Ovary (tissue), 9 donors: ENCODE measurements around the gene RRP1B. TPM values are rescaled to one million over a fixed set of nuclear protein-coding genes. Genes with fewer than 3 reads are reported as not detected.

Experiments used
- DNase-seq, 5 donors: peaks; one replicate each; pipeline ENCODE4 v3.0.0-alpha.2; 2019 to 2020
- H3K27ac ChIP-seq, 2 donors: fragments of 200-600 bp; one replicate each; pipeline versions ENCODE4 v1.5.1 to v1.8.0; 2019 to 2022
- H3K27me3 ChIP-seq: fragments of 200-600 bp; one replicate; pipeline ENCODE4 v1.8.0; 2022
- H3K36me3 ChIP-seq: fragments of 200-600 bp; sonication (generic); one replicate; pipeline ENCODE4 v1.5.1; 2019
- H3K4me1 ChIP-seq: one replicate; pipeline ENCODE4 v1.8.1; 2013; ENCODE audit warnings: mild to moderate bottlenecking, moderate library complexity; ENCODE audit not compliant: insufficient read depth
- H3K4me3 ChIP-seq: fragments of 200-600 bp; sonication (generic); one replicate; pipeline ENCODE4 v1.5.1; 2017
- H3K9me3 ChIP-seq, 2 donors: fragments of 200-600 bp in 1 of 2; sonication (generic) in 1 of 2; one replicate each; pipeline versions ENCODE4 v1.5.1 to v1.8.1; 2013 to 2019; ENCODE audit warnings: mild to moderate bottlenecking in 1 of 2, moderate library complexity in 1 of 2
- EP300 ChIP-seq: sonication (generic); formaldehyde crosslinking; IDR thresholded peaks from one replicate; pipeline ENCODE4 v1.6.1; 2017; ENCODE audit warnings: antibody characterized with exemption
- POLR2A ChIP-seq: fragments of 450-650 bp; IDR thresholded peaks from one replicate; pipeline ENCODE4 v1.6.1; 2017; ENCODE audit warnings: antibody characterized with exemption, mild to moderate bottlenecking, moderate library complexity
- whole genome bisulfite sequencing, 3 donors: extraction: QIAGEN DNeasy Blood & Tissue Kit in 1 of 3; methylation state at CpG; one replicate each; pipeline versions ENCODE4 v1.1.5 to v1.1.7; 2013 to 2017; 5-methylcytosine and 5-hydroxymethylcytosine counted together
- intact Hi-C, 4 donors: fragments of 100-400 bp; cut with DNase I; formaldehyde crosslinking; loops; one replicate each; pipeline versions ENCODE4 v1.11.0 to v1.15.1; 2022 to 2023
- polyA plus RNA-seq, 2 donors: library from polyadenylated mRNA; stranded (reverse); fragments of 200-250 nt in 1 of 2; fragments of 350-450 nt in 1 of 2; fragmentation: Illumina TruSeq in 1 of 2; extraction: RNeasy Lipid Tissue Mini Kit (QIAGEN cat#74804) in 1 of 2; gene quantifications; one replicate each; pipeline ENCODE4 v1.2.3, GENCODE V29; 2013 to 2014
- total RNA-seq, 7 donors: library from RNA; depleted of rRNA in 2 of 7; stranded (reverse); fragments of >200 nt in 2 of 7; fragmentation: NEBNext Ultra II Directional in 3 of 7; extraction: Animal tissue kit (Norgen Biotek cat#: 25700) in 3 of 7; gene quantifications; one replicate each; pipeline versions ENCODE4 v1.1.0 to v1.2.4, GENCODE V29; 2016 to 2023
- TF ChIP-seq, protein P1 (sequence below), 3 donors: fragments of 450-650 bp in 2 of 3; fragments of 200-600 bp in 1 of 3; IDR thresholded peaks; one replicate each; pipeline versions ENCODE4 v1.5.1 to v1.8.0; 2016 to 2022; ENCODE audit warnings: antibody characterized with exemption in 3 of 3, mild to moderate bottlenecking in 1 of 3
- donor health status: DM: no; HTN: no; CAD: no; lungs with moderate emphysema.
- donor health status: DM: no; HTN: no; CAD: no.
- donor health status: Bipolar disorder and iron deficiency.
- donor health status: DM: yes; HTN: yes; CAD: no.
- donor health status: DM: no; HTN: no; CAD: no.
- donor health status: DM: yes; HTN: yes; CAD: no.

RRP1B gene
- total and polyA plus RNA-seq, 9 donors: 11.3 to 31.8 (median 28.4) TPM

- no peak overlapping the region for H3K4me3 ChIP-seq
- no peak for TF ChIP-seq EP300
- TF ChIP-seq, protein P1, sequence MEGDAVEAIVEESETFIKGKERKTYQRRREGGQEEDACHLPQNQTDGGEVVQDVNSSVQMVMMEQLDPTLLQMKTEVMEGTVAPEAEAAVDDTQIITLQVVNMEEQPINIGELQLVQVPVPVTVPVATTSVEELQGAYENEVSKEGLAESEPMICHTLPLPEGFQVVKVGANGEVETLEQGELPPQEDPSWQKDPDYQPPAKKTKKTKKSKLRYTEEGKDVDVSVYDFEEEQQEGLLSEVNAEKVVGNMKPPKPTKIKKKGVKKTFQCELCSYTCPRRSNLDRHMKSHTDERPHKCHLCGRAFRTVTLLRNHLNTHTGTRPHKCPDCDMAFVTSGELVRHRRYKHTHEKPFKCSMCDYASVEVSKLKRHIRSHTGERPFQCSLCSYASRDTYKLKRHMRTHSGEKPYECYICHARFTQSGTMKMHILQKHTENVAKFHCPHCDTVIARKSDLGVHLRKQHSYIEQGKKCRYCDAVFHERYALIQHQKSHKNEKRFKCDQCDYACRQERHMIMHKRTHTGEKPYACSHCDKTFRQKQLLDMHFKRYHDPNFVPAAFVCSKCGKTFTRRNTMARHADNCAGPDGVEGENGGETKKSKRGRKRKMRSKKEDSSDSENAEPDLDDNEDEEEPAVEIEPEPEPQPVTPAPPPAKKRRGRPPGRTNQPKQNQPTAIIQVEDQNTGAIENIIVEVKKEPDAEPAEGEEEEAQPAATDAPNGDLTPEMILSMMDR (IDR thresholded peaks at IDR 0.05): no peak
- no peak for TF ChIP-seq POLR2A
- DNase-seq: no peak
- H3K36me3 ChIP-seq: no peaks in the 10 kb centered on the region
- WGBS, 3 donors: 95 to 97% (median 96%) methylated on average over 25 of the region's 25 CpGs
- no peaks in the 10 kb centered on the region for H3K27me3 ChIP-seq
- intact Hi-C loops: no loop called here
- no peak overlapping the region for H3K27ac ChIP-seq
- no peaks in the 10 kb centered on the region for H3K4me1 ChIP-seq
- H3K9me3 ChIP-seq: no peaks in the 10 kb centered on the region
These were observed 31.9 kb downstream of the RRP1B start for GRCh38 chr21:43691086-43691795.

DNA sequence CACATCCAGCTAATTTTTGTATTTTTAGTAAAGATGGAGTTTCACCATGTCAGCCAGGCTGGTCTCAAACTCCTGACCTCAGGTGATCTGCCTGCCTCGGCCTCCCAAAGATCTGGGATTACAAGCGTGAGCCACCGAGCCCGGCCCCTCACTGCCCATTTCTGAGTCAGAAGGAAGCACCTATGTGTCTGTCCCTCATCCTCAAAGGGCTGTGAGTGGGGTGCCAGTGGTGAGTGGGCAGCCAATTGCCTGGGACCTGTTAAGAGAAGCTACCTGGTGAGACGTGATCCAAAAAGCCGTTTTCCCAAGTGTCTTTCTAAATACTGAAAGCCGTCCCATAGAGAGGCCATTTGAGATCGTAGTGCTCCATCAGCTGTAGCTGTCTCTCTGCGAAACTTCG is 32.4 kb downstream of the RRP1B start:
- no peak for DNase-seq
- Histone ChIP-seq H3K27ac (no peak overlapping the region), H3K9me3 (no peaks in the 10 kb centered on the region), H3K36me3 (no peaks in the 10 kb centered on the region), H3K27me3 (no peaks in the 10 kb centered on the region), H3K4me1 (no peaks in the 10 kb centered on the region), H3K4me3 (no peak overlapping the region)
- WGBS, 3 donors: 93 to 97% (median 96%) methylated on average over 10 of the region's 10 CpGs
- intact Hi-C loops: no loop called here
- no peak for TF ChIP-seq EP300
- no peak for TF ChIP-seq POLR2A

GRCh38 chr21:43692949-43693348 is 33.6 kb downstream of the RRP1B start:
- Histone ChIP-seq H3K27ac (no peak overlapping the region), H3K9me3 (no peaks in the 10 kb centered on the region), H3K27me3 (no peaks in the 10 kb centered on the region), H3K4me3 (no peak overlapping the region), H3K4me1 (no peaks in the 10 kb centered on the region), H3K36me3 (no peaks in the 10 kb centered on the region)
- DNase-seq: no peak
- no peak for TF ChIP-seq POLR2A
- TF ChIP-seq EP300: no peak
- TF ChIP-seq, protein P1 (IDR thresholded peaks at IDR 0.05): no peak
- intact Hi-C loops: no loop called here
- 90 to 97% (median 91%) methylated on average over 8 of the region's 8 CpGs for WGBS, 3 donors

- no peak overlapping the region for H3K4me3 ChIP-seq
- intact Hi-C loops: no loop called here
- no peak for DNase-seq
- no peaks in the 10 kb centered on the region for H3K27me3 ChIP-seq
- TF ChIP-seq EP300 (no peak), POLR2A (no peak)
- TF ChIP-seq, protein P1 (IDR thresholded peaks at IDR 0.05): no peak
- no peaks in the 10 kb centered on the region for H3K4me1 ChIP-seq
- H3K9me3 ChIP-seq: no peaks in the 10 kb centered on the region
- WGBS, 3 donors: 88 to 93% (median 92%) methylated on average over 23 of the region's 23 CpGs
- H3K36me3 ChIP-seq: no peaks in the 10 kb centered on the region
- no peak overlapping the region for H3K27ac ChIP-seq
These were observed 34.6 kb downstream of the RRP1B start for GRCh38 chr21:43693981-43694380.

GRCh38 chr21:43694437-43695079 is 35.2 kb downstream of the RRP1B start:
- H3K27ac ChIP-seq: no peak overlapping the region
- intact Hi-C loops: no loop called here
- TF ChIP-seq EP300: no peak
- TF ChIP-seq, protein P1 (IDR thresholded peaks at IDR 0.05): no peak
- TF ChIP-seq POLR2A: no peak
- H3K4me1 ChIP-seq: no peaks in the 10 kb centered on the region
- 87 to 90% (median 88%) methylated on average over 27 of the region's 27 CpGs for WGBS, 3 donors
- H3K9me3 ChIP-seq: no peaks in the 10 kb centered on the region
- H3K27me3 ChIP-seq: no peaks in the 10 kb centered on the region
- no peak for DNase-seq
- H3K36me3 ChIP-seq: no peaks in the 10 kb centered on the region
- H3K4me3 ChIP-seq: no peak overlapping the region
